Measurements from ENCODE around the gene OR2V2.

The OR2V2 gene

GRCh38 chr5:181145133-181145532 is 2.3 kb upstream of the OR2V2 start:
- DNase-seq (ENCODE audit: low read depth), result no peak

- no peak for DNase-seq (ENCODE audit: low read depth)
Observed at GRCh38 chr5:181149355-181149754, 2.0 kb downstream of the OR2V2 start.

GRCh38 chr5:181149806-181150733 is 2.7 kb downstream of the OR2V2 start:
- DNase-seq (ENCODE audit: low read depth), result no peak

GRCh38 chr5:181151146-181151545 is 3.8 kb downstream of the OR2V2 start:
- DNase-seq (ENCODE audit: low read depth), result no peak

- no peak for DNase-seq (ENCODE audit: low read depth)
Observed at GRCh38 chr5:181152406-181152805, 5.0 kb downstream of the OR2V2 start.

GRCh38 chr5:181153814-181154213 is 6.4 kb downstream of the OR2V2 start:
- DNase-seq (ENCODE audit: low read depth), result no peak

- no peak for DNase-seq (ENCODE audit: low read depth)
Observed at GRCh38 chr5:181156758-181157157, 9.4 kb downstream of the OR2V2 start.

GRCh38 chr5:181158869-181159268 is 11.5 kb downstream of the OR2V2 start:
- no peak for DNase-seq (ENCODE audit: low read depth)

GRCh38 chr5:181159286-181160151 is 12.1 kb downstream of the OR2V2 start:
- DNase-seq (ENCODE audit: low read depth), result peak; percentile 34

- no peak for DNase-seq (ENCODE audit: low read depth)
Observed at GRCh38 chr5:181160152-181160754, 12.9 kb downstream of the OR2V2 start.

GRCh38 chr5:181160755-181161533 is 13.6 kb downstream of the OR2V2 start:
- peak; percentile 15 for DNase-seq (ENCODE audit: low read depth)

GRCh38 chr5:181161534-181162175 is 14.3 kb downstream of the OR2V2 start:
- no peak for DNase-seq (ENCODE audit: low read depth)

GRCh38 chr5:181163487-181164075 is 16.2 kb downstream of the OR2V2 start:
- no peak for DNase-seq (ENCODE audit: low read depth)

GRCh38 chr5:181164076-181164952 is 16.9 kb downstream of the OR2V2 start:
- no peak for DNase-seq (ENCODE audit: low read depth)

GRCh38 chr5:181166812-181167733 is 19.7 kb downstream of the OR2V2 start:
- DNase-seq (ENCODE audit: low read depth), result no peak

GRCh38 chr5:181167814-181168488 is 20.6 kb downstream of the OR2V2 start:
- DNase-seq (ENCODE audit: low read depth), result no peak

GRCh38 chr5:181168595-181169118 is 21.3 kb downstream of the OR2V2 start:
- DNase-seq (ENCODE audit: low read depth), result no peak
